ENCODE measurements around the gene TWNK. TPM values are rescaled to one million over a fixed set of nuclear protein-coding genes. Genes with fewer than 3 reads are reported as not detected.

Gene TWNK
- total RNA-seq, 1 donor from 2014 or later = 5.2 TPM

GRCh38 chr10:101021692-101022251 lies 34.4 kb downstream of the TWNK start:
- no peak for DNase-seq (ENCODE audit: low read depth)
- no peak for TF ChIP-seq CTCF (conservative IDR thresholded peaks at IDR 0.05; ENCODE audit: low read depth, low read length)
- H3K4me3 ChIP-seq (ENCODE audit: low read depth, low read length) = no peak overlapping the region

GRCh38 chr10:101022967-101023705 lies 35.8 kb downstream of the TWNK start:
- no peak for DNase-seq (ENCODE audit: low read depth)
- no peak overlapping the region for H3K4me3 ChIP-seq (ENCODE audit: low read depth, low read length)
- no peak for TF ChIP-seq CTCF (conservative IDR thresholded peaks at IDR 0.05; ENCODE audit: low read depth, low read length)

- no peak for DNase-seq (ENCODE audit: low read depth)
- H3K4me3 ChIP-seq (ENCODE audit: low read depth, low read length) = no peak overlapping the region
- no peak for TF ChIP-seq CTCF (conservative IDR thresholded peaks at IDR 0.05; ENCODE audit: low read depth, low read length)
Measured at GRCh38 chr10:101027106-101027720, 39.9 kb downstream of the TWNK start.

- no peak overlapping the region for H3K4me3 ChIP-seq (ENCODE audit: low read depth, low read length)
- TF ChIP-seq CTCF (conservative IDR thresholded peaks at IDR 0.05; ENCODE audit: low read depth, low read length) = no peak
Measured at GRCh38 chr10:101028446-101029337, 41.3 kb downstream of the TWNK start.

GRCh38 chr10:101029520-101030295 lies 42.4 kb downstream of the TWNK start:
- no peak for DNase-seq (ENCODE audit: low read depth)
- H3K4me3 ChIP-seq (ENCODE audit: low read depth, low read length) = no peak overlapping the region
- peak; percentile 20 for TF ChIP-seq CTCF (conservative IDR thresholded peaks at IDR 0.05; ENCODE audit: low read depth, low read length)

More at GRCh38 chr10:101028446-101029337, 41.3 kb downstream of the TWNK start:
- DNase-seq (ENCODE audit: low read depth) = no peak

GRCh38 chr10:101030496-101031127 lies 43.3 kb downstream of the TWNK start:
- DNase-seq (ENCODE audit: low read depth) = no peak
- H3K4me3 ChIP-seq (ENCODE audit: low read depth, low read length) = peak overlapping the region; percentile 92
- TF ChIP-seq CTCF (conservative IDR thresholded peaks at IDR 0.05; ENCODE audit: low read depth, low read length) = no peak
